T-helper 2 cell treated with Interferon-gamma antibody and Interleukin-4, amounts not matched to agents 100 ng/mL and 5 ng/mL, for 36 hours (primary cell): ENCODE results near the gene SLC35E4. TPM values are rescaled to one million over a fixed set of nuclear protein-coding genes. Genes with fewer than 3 reads are reported as not detected.
"Not testable (repeated sequence)": the region's sequence is repeated elsewhere in the genome, so short reads cannot be mapped to it uniquely, and the experiment has no call there.

Experiments used
- intact Hi-C: fragments of 100-400 bp; cut with micrococcal nuclease; formaldehyde crosslinking; loops from one replicate; pipeline ENCODE4 v1.15.1; 2023
- total RNA-seq: library from RNA; stranded (reverse); gene quantifications from 2 replicates; pipeline ENCODE4 v1.2.3, GENCODE V29; 2022

SLC35E4 gene
- total RNA-seq, 1 donor from 2014 or later: 2.4 TPM

DNA sequence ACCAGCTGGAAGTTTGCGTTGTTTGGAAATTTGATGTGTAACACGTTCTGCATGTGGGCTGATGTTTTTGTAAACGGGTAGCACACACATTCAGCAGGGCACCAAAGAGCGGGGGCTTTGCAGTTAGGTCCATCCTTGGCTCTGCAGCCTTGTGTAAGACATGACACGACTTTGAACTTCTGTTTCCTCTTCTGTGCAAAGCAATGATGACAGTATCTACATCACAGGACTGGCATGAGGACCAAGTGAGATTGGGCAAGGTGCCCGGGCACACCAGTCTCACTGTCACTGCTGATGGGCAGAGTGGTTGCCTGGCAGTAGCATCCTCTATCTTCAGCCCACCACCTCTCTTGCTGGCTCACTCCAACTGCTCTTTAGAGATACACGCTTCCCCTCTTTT lies 25.3 kb upstream of the SLC35E4 start:
- intact Hi-C loops: no loop called here

GRCh38 chr22:30611197-30611596 lies 24.4 kb upstream of the SLC35E4 start:
- intact Hi-C loops: no loop called here

DNA sequence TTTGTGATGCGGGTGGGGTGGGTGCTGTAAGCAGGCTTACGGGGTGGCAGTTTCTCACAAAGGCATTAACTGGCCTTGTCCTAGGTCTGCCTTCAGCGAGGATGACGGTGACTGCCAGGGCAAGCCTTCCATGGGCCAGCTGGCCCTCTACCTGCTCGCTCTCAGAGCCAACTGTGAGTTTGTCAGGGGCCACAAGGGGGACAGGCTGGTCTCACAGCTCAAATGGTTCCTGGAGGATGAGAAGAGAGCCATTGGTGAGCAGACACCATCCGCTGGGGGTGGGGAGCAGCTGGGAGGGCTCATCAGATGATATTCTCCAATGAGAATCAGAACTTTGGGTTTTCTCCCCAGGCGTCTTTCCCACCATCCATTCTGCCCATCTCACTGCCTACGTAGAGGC lies 22.8 kb upstream of the SLC35E4 start:
- intact Hi-C loops: no loop called here

DNA sequence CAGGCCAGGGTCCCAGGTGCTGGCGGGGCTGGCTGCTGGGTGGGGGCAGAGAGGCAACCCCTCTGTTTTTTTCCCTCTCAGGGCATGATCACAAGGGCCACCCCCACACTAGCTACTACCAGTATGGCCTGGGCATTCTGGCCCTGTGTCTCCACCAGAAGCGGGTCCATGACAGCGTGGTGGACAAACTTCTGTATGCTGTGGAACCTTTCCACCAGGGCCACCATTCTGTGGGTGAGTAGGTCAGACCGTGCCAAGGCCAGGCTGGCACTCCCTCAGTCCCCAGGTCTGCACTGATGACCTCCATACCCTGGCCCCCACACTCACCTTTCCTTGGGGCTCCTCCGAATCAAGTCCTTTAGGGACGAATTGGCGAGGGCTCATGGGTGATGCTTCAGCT lies 21.3 kb upstream of the SLC35E4 start:
- intact Hi-C loops: no loop called here

- intact Hi-C loops: no loop called here
These were observed 20.7 kb upstream of the SLC35E4 start for GRCh38 chr22:30614879-30615278.

GRCh38 chr22:30615543-30615954 lies 20.0 kb upstream of the SLC35E4 start:
- intact Hi-C loops: no loop called here

DNA sequence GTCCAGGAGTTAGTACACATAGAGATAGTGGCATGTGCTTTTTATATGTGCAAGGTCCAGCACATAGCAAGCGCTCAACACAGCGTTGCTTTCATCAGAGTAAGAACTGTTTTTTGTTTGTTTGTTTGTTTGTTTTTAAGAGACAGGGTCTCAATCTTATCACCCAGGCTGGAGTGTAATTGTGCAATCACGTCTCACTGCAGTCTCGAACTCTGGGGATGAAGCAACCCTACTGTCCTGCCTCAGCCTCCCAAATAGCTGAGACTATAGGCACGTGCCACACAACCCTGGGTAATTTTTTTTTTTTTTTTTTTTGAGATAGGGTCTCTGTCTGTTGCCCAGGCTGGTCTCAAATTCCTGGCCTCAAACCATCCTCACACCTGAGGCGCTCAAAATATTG lies 17.8 kb upstream of the SLC35E4 start:
- intact Hi-C loops: no loop called here

DNA sequence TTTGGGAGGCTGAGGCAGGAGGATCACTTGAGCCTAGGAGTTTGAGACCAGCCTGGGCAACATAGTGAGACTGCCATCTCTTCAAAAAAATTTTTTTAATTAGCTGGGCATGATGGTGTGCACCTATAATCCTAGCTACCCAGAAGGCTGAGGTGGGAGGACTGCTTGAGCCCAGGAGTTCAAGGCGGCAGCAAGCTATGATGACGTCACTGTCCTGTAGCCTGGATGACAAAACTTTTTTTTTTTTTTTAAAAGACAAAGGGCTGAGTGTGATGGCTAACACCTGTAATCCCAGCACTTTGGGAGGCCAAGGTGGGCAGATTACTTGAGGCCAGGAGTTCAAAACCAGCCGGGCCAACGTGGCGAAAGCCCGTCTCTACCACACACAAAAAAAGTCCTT lies 15.7 kb upstream of the SLC35E4 start:
- intact Hi-C loops: not testable (repeated sequence)

- intact Hi-C loops: no loop called here
These were observed 9.2 kb upstream of the SLC35E4 start for GRCh38 chr22:30626413-30626812.

DNA sequence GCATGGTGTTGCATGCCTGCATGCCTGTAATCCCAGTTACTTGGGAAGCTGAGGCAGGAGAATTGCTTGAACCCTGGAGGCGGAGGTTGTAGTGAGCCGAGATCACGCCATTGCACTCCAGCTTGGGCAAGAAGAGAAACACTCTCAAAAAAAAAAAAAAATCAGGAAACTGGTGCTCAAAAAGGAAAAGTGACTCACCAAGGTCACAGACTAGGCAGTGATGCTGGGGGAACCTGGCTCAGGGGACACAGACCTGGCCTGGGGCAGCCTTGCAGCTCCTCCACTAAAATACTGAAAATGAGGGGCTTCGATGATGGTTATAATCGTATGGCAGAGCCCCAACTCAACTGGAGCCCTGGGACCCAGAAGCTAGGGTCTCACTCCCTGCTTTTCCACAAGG lies 8.1 kb upstream of the SLC35E4 start:
- intact Hi-C loops: no loop called here

GRCh38 chr22:30628491-30628890 lies 7.1 kb upstream of the SLC35E4 start:
- intact Hi-C loops: no loop called here

DNA sequence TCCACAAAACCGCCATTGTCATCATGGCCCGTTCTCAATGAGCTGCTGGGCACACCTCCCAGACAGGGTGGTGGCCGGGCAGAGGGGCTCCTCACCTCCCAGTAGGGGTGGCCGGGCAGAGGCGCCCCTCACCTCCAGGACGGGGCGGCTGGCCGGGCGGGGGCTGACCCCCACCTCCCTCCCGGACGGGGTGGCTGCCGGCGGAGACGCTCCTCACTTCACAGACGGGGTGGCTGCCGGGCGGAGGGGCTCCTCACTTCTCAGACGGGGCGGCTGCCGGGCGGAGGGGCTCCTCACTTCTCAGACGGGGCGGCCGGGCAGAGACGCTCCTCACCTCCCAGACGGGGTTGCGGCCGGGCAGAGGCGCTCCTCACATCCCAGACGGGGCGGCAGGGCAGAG lies 4.1 kb upstream of the SLC35E4 start:
- intact Hi-C loops: loop anchor here (10.0 kb wide), 1 partner anchor 663 kb away; the partner anchor contains the start of gene PIK3IP1

DNA sequence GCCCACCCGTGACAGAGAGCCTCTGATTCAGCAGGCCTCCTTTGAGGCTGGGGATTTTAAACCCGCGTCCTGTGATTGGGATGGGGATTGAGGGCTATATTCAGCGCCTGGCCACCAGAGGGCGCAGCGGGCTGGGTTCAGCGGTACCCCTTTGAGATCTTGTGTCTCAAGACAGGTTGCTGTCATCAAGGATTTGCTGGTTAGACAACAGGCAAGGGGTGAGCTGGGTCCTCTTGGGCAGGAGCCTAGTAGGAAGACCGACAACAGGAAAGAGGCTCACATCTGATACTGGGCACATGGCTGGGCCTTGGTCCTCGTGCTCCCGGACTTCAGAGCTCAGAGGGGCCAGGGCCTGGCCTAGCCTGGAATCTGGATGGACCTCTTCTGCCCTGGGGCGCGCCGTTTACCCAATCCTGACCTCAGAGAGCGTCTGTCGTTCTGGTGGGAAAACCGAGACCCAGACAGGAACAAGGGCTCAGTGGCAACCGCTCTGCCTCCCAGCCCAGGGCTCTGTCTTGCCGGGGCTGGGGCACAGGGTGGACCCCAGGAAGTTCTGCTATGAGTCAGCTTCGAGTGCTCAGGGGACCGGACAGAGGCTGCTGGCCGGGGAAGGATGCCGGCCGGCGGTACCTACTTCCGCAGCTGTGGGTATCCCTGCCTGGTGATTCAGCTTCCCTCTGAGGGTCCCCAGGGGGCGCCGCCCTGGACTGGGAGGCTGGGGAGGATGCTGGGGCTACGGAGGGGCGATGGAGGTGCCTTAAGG lies 929 bp upstream of the SLC35E4 start:
- intact Hi-C loops: loop anchor here (1.0 to 10.0 kb wide), 7 partner anchors 15 to 660 kb away; partner anchors contain the start of genes DUSP18, OSBP2 and PIK3IP1

- intact Hi-C loops: loop anchor here (5.0 to 10.0 kb wide), 2 partner anchors 106 to 658 kb away; partner anchors contain the start of gene PIK3IP1
These were observed 871 bp downstream of the SLC35E4 start for GRCh38 chr22:30636226-30637077.

GRCh38 chr22:30637701-30638114 lies 2.1 kb downstream of the SLC35E4 start:
- intact Hi-C loops: loop anchor here (5.0 to 10.0 kb wide), 2 partner anchors 105 to 657 kb away; partner anchors contain the start of gene PIK3IP1

DNA sequence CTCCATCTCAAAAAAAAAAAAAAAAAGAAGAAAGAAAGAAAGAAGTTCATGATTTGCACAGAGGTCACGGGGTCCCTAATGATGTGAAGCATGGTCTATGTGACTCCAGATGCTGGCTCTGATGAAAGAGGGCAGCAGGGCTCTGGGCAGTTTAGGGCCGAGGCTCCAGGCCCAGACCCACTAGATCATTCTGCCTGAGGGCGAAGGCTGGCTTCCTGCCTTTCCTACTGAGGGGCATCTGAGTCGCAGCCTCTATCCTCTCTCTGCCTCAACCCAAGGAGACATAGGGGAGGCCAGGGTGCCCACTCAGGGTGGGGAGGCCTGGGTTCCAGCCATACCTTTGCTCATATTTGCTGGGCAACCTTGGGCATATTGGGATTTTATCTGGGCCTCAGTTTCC lies 4.8 kb downstream of the SLC35E4 start:
- intact Hi-C loops: no loop called here

- intact Hi-C loops: no loop called here
These were observed 5.4 kb downstream of the SLC35E4 start for GRCh38 chr22:30640839-30641430.

DNA sequence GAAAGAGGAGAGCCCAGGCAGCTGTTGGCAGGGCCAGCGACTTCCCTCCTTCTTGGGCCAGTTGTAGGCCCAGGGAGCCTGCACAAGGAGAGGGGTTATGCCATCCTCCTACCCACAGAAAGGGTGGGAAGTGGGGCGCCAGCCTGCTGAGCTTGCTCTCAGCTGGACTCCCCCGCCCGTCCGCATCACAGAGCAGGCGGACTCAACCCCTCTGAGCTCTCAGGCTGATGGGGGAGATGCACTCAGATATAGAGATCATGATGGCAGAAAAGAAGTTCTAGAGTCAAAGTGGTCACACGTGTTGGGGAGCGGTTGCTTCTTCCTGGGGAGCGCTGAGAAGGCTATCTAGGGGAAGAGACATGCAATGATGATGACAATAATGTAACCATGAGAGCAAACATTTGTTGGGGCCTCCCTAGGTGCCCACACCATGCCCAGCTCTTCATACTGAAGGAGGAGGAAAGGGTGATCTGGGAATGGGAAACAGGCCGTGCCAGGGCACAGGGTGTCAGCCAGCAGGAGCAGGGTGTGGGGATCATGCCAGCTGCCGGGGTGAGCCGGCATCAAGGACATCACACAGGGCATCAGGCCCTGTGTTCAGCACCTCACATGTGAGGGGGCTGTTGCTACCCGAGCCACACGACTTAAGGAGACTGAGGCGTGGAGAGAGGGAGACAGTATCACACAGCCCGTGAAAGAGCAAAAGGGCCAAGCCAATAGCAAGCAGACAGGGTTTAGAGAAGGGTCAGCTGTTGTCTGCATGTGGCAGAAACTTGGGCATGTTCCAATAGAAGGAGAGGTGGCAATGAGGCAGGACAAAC lies 7.7 kb downstream of the SLC35E4 start:
- intact Hi-C loops: no loop called here

DNA sequence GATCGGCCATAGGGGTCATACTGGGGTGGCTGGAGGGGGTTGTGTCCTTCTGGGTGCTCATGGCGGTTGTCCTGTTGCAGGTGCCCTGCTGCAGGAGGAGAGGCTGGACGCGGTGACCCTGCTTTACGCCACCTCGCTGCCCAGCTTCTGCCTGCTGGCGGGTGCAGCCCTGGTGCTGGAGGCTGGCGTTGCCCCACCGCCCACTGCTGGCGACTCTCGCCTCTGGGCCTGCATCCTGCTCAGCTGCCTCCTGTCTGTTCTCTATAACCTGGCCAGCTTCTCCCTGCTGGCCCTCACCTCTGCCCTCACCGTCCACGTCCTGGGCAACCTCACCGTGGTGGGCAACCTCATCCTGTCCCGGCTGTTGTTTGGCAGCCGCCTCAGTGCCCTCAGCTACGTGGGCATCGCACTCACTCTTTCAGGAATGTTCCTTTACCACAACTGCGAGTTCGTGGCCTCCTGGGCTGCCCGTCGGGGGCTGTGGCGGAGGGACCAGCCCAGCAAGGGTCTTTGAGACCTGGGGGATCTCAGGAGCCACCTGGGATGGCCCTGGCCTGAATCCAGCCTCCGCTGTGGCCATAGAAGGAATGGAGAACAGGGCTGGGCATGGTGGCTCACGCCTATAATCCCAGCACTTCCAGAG lies 11.1 kb downstream of the SLC35E4 start:
- intact Hi-C loops: no loop called here

GRCh38 chr22:30647536-30647935 lies 12.0 kb downstream of the SLC35E4 start:
- intact Hi-C loops: no loop called here
